ENCODE measurements around the gene DDX31.
A peak's percentile ranks its signal among the peaks of the same experiment; 100 is the strongest.

DDX31 gene

DNA sequence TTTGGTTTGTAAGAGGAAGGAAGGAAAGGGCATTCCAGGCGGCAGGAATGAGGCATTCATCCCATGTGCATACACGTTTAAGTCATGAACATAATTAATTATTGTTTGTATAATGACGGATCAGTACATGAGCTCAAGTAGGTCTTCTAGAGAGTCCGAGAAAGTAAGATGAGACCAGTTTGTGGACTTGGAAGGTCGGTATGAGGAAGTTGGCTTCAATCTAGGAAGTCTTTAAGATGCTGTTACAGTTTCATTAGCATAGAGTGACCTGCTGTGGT is 2.6 kb upstream of the DDX31 start:
- DNase-seq = no peak

DNA sequence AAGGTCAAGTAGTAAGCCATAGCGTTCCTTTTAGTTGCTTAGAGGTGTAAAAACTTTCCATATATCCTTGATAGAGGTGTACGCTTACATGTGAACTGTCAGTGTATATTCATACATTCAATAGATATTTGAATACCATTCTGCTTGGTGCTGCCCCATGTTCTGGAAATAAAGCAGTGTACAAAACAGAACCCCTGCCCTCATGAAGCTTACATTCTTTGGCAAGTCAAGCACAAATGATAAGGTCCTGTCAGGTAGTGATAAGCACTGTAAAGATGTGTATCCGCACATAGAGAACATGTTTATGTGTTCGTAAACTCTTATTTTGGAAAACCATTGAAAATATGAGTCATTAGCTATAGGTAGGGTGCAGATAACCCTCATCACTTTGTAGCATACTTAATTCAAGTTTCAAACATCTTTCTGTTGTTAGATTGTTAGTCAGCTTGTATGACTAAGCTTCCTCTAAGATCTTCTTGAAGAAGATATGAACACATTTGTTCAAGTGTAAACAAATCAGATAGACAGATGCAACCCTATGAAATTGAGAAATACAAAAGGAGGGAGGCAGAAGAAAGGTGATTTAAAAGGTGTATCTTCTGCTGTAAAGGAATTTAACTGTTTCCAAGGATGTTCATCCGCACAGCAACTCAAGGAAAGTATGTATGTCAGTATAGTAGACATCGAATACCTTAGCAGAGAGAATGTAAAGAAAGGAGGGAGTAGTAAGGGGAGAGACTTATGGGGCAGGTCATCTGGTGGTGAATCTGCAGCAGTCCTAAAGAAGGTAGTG is 2.0 kb upstream of the DDX31 start:
- DNase-seq = no peak

DNA sequence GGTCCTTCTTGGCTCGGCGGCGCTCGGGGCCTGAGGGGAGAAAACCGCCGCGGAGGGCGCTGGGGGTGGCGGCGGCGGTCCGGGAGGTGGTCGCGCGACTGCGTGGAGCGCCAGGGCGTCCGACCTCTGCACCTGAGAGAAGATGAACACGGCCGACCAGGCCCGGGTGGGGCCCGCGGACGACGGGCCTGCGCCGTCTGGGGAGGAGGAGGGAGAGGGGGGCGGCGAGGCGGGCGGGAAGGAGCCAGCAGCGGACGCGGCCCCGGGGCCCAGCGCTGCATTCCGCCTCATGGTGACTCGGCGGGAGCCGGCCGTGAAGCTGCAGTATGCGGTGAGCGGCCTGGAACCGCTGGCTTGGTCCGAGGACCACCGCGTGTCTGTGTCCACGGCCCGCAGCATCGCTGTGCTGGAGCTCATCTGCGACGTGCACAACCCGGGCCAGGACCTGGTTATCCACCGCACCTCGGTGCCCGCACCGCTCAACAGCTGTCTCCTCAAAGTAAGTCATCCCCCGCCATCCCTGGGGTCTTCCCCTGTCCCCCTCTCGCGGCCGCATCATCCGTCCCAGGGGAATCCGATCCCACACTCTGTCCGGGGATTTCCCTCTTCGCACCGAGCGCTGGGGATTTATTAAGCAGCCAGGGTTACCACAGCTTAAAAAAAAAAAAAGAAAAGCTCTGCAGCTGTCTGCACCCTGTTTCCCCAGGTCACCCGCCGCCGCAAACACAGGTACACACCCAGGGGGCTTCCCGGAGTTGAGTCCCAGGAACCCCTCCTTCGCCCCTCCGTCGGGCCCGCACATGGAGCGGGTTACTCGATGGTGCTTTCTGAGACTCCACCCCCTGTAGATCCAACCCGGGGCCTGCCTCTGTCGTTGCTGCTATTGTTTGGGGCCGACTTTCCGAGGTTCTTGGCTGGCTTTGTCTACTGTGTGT is 941 bp upstream of the DDX31 start, which contains the start of gene GTF3C4:
Gene GTF3C4, plus strand, starts transcription at position 8 of the 935 bp plus-strand sequence. Its CDS starts 135 bp downstream, at position 143.
- peak; percentile 78 to 81 for DNase-seq

DNA sequence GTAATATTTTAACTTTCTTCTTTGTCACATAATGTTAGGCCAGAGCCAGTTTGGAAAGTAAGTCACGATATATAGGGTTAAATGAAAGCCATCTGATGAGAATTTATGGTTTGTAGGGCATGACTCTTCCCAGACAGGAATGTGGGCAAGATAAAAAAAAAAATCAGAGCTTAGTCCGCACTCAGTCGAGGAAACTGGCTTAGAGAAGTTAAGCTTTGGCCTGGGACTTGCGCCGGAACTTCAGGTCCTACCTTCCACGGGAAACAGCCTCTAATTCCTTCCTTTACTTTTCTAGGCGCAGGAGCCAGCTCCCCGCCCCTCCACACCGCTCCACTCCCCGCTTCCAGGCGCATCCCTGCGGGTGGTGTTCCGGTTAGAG is 475 bp downstream of the DDX31 start:
- DNase-seq = no peak

DNA sequence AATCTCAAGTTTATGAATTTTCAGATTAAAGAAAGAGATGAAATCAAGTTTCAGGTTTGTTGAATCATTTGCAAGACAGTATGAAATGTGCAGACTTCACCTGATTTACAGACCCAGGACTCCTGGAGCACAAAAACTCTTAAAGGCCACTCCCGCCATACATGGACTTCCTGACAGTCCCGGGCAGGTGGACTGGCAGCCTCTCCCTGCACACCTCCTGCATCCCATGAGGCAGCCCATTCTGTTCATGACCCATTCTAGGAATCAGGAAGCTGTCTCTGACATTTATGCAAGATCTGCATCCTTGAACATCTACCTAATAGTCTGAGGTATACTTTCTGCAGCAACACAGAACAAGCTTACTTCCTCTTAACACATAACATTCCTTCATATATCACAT is 5.9 kb downstream of the DDX31 start:
- DNase-seq = no peak

DNA sequence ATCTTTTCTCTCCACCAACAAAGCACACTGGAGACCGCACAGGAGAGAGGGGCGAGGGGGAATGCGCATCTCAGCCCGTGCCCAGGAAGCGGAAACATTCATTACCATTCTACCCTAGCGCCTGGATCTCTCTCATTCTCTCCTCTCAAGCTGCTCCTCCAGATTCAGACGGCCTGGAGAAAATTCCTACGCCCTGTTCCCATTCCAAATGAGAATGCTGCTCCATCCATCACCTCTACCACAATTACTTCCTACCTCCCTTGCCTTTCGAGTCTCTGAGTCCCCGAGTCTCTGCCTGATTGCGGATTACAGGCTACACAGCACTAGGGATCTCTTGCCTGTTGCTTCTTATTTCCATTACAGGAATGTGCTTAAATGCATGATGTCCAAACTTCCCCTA is 6.7 kb downstream of the DDX31 start:
- DNase-seq = no peak

DNA sequence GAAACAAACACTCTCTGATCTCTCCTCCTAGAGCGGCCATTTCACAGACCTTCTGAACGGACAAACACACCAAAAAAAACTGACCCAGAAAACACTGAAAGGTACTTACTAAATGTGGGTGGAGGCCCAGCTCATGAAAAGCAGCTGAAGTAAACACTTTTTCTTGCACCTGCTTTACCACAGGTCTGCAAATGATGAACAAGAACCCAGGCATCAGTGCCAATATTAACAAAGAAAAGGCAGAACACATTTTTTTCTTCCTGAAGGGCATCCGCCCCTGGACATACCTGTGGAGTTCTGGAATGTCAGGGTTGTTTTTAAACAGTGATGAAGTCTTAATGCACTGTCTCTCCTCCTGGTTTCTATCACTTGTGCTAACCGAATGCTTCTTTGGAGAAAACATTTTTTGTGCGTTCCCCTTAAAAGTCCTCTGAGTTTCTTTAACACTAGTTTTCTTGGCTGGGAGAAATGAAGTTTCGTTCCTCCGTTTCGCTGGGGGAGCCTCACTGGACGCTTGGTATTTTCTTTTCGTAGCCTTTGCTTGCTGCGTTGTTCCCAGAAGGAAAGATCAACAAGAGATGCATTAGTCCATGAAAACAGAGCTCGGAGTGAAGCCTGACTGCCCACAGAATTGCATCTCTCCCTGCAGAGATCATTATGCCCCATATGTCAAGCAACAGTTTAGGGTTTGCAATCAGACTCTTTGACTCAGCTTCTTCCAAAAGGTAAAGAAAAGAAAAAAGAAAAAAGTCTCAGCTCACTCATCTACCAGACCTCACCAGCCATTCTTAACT is 7.4 kb downstream of the DDX31 start:
- DNase-seq = no peak

DNA sequence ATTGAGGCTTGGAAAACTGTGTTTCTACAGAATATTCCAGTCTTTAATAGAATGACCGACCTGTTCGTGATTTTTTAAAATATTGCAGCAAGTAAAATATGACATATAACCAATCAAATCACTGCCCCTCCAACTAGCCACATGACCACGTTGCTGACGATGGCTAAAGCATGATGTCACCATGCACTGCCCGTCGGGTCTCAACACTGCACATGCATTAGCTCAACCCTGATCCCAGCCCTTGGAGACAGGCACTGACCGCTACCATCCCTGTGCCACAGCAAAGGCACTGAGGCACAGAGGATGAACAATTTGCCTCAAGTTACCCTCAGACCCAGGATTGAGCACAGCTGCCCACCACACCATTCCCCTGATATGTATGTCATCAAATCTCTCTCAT is 13.5 kb downstream of the DDX31 start:
- no peak for DNase-seq

DNA sequence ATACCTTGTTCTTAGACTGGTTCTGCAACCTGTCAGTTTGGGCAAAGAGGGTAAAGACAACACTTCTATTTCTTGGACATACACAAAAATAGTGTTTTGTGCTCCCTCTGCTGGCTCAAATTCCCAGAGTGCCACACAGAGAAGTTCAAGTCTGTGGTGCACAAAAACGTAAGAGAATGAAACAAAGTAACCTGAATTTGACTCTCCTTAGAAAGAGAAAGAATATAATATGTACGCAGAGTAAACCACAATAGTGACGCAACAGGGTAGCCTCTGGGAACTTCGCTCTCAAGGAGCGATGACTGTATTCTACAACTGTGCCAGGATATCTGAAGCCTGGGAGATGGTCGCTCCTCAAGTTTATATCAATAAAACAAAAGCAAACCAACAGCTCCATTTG is 18.5 kb downstream of the DDX31 start:
- peak in 1 of 2 donors; percentile 13 for DNase-seq

DNA sequence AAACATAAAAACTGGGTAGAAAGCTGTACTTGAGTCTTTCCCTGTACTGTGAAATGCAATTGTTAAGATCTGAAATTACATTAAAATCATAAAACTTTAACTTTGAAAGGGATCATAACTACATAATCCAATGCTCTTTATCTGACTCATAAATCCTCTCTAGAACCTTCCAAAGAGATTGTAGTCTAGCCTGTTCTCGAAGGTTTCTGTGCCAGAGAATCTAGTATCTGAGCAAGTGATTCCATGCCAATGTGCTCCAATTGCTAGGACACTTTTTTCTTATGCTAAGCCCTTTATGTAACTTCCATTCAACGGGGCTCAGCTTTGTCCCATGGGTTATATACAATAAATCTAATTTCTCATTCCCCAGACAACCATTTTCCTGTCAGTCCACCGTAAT is 21.1 kb downstream of the DDX31 start:
- DNase-seq = no peak

DNA sequence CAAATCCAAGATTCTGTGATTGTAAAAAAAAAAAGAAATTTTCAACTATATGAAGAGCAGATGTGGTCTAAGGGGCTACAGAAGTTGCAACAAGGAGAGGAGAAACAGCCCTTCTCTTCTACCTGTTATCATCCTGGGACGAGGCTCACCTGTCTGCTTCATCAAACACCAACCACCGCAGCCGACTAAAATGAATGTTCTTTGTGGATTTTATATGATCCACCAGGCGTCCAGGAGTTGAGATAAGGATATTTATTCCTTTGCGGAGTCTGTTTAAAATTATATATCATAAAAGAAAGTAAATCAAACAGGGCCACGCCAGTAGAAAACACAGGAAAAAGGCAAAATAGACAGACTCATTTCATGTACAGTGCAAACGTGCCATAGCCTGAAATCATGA is 21.5 kb downstream of the DDX31 start:
- no peak for DNase-seq

DNA sequence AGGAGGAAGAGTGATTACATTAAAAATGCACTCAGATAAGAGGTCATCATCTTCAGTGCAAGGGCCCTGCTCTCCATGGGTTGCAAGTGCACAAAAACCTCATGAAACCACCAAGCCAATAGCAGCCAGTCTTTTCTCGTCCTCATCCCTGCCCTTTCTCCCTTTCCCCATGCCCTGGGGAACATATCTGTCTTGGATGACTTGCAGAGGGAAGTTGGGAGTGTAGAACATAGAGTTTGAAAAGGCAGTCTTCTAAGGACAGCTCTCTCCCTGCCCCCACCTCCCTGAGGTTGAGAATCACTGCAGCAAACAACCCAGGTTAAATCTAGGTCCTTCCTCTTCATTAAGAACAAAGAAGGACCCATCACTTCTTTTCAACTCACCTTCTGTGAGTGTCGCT is 22.0 kb downstream of the DDX31 start:
- no peak for DNase-seq

DNA sequence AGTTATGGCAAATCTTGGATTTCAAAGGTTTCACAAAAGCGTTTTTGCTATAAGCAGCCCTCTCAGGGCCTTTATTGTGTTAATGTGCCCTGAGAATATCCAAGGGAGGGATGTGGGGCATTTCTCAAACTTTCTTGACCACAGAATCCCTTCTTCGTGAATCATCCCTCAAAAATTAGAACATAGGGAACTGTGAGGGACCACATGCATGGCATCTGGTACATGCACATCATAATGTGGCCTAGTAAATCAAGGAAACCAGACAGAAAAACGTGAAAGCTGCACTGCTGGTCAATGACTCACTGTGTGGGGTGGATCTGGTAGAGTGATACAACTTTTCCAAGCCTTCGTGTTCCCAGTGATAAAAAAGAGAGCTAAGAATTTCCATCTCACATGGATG is 22.4 kb downstream of the DDX31 start:
- no peak for DNase-seq

DNA sequence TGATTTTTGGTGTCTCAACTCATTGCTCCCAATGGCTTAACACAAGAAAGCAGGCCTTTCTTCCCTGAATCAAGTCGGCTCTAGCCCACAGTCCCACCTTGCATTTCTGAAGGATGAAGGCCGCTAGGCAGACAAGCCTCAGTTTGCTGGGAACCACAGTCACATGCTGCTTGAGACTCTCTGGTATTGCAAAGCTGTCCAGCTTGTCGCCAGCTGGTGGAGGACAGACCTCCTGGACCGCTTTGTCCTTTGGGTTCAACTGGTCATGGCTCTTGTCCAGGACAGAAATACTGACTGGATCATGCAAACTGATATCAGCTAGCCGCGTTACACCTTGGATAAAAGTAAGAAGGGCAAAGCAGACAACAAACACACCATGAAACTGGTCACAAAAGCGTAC is 23.1 kb downstream of the DDX31 start:
- no peak for DNase-seq

DNA sequence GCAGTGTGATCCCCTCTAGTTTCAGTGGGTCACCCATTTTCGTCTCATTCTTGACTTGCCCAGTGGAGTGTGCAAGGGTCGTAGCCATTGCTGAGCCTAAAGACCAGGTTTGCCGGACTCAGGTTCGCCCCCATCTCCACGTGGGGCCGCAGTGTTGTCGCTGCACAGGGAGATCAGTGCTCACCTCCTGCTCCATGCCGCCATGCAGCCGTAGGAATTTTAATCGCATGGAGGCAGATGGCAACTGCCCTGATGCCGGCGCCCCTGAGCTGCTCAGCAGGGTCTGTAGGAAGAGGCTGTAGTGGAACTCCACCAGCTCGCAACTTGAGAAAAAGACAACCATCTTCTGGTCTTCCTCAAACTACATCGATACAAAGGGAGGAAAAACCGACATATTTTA is 24.1 kb downstream of the DDX31 start:
- no peak for DNase-seq

DNA sequence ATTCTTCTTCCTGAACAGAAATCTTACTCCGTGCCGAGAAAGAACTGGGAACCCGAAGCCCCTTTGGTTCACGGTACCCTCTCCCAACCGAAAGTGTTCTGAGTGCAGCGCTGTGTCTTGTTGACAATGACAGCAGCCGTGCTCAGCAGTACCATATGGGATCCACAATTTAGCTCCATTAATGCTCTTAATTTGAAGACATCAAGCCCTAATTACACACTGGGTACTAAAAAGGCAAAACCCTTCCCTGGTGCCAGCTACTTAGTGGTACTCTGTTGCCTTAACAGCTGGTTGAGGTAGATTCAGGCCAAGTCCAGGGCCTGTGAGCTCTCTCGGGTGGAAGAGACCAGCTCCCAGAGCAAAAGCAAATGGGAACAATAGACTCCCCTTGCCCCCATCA is 24.5 kb downstream of the DDX31 start:
- DNase-seq = no peak

DNA sequence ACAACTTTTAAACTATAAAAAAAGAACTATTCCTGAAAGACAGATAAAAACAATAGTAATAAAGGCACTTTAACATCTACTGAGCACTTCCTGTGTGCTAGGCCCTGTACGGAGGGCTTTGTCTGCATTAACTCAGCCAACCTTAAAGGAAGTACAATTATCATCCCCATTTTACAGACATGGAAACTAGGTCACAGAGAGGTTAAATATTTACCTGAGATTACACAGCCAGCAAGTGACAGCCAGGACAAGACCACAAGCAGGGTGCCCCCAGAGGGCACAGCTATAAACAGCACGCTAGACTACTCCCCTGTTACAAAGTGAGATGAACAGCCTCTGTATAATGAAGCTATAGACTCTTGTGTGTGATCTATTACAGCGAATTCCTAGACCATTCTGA is 25.5 kb downstream of the DDX31 start:
- DNase-seq = no peak

DNA sequence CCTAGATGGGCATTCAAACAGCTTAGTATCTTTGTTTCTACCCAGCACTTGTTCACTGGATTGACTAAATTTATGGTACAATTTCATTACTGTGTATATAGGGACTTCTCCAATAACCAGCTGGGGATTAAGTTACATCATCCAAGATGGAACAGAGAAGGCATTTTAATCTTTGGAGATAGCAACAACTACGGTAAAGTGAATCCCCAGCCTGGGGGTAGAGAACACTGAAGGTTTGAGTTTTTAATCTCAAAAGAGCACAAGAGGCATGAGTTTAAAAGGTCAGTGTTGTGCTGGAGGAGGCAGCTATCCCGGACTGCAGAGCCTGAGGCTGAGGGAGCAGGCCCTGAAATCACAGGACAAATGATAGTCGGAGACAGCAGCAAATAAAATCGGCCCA is 28.6 kb downstream of the DDX31 start:
- no peak for DNase-seq

DNA sequence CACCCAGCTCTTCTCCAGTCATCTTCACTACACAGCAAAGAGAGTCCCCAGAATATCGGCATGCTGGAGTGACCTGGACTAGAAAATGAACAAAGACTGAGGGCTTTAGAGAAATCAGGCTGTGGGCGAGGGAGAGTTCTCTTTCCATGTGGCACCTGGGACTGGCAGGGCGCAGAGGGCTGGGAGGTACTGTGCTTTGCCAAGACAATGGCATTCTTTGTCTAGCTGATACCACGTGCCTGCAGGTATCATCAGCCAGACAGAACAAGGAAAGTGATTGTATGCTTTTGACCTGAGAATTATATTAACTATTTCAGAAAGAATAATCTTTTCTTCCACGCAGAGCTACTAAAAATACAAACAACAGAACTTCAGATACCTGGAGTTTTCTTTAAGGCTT is 30.5 kb downstream of the DDX31 start:
- no peak for DNase-seq

DNA sequence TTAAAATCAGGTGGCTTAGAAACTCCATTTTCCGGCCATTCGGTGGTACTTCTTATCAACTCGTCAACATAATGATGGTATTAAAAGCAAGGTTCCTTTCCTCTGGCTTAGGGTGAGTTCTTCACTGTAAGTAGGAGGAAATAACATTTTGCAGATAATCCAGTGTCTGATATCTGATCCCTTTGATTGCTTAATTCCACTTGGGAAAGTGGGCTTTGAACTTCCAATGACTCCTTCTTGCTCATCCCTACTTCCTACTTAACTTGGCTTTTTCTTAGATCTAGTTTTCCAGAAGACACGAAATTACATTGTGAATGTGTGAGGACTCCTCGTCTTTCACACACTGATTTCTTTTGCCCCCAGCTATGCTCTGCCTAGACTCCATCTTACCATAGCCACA is 31.5 kb downstream of the DDX31 start:
- DNase-seq = no peak

DNA sequence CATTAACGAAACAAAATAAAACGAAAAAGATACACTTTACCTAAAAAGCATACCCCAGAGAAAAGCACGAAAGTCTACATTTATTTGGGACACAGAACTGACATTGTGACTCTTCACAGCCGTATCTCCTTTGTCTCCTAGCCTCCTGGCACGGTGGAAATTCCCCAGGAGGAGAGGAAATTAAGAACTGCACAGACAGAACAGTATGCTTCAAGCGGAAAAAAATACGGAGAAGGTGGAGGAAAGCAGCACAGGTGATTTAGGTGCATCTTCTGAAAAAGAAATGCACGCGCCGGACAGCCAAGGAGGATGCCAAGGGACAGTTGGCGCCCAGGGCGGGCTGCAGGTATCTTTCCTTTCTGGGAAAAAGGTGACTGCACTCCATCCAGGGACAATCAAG is 32.0 kb downstream of the DDX31 start:
- no peak for DNase-seq

DNA sequence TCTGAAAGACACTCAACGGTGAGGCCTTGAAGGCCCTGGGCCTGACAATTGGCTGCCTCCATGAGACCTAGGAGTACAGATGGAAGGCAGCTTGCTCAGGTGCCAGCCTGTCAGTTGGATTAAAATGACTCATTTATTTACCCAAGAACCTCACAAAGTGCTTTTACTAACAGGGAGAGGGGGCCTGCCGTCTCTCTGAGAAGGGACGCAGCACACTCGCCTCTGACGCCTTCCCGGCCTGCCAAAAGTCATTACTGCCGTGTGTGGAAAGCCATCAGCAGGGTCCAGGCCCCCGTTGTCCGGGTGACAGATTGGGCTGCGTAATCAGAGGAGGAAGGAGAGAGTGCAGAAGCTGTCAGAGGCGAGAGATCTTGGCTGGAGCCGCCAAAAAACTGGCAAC is 32.4 kb downstream of the DDX31 start:
- DNase-seq = no peak

DNA sequence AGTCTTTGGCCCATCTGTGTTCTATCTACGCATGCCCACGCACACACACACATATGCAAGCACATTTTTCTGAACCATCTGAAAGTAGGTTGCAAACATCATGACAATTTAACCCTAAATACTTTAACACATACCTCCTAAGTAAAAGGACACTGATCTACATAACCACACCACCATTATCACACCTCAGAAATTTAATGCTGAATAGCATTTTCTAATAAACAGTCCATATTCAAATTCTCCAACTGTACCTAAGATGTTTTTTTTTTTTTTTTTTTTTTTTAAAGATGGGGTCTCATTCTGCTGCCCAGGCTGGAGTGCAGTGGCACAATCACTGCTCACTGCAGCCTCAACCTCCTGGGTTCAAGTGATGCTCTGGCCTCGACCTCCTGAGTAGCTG is 35.5 kb downstream of the DDX31 start:
- DNase-seq = no peak
